ENCODE measurements around the gene SLC36A4.

DNA sequence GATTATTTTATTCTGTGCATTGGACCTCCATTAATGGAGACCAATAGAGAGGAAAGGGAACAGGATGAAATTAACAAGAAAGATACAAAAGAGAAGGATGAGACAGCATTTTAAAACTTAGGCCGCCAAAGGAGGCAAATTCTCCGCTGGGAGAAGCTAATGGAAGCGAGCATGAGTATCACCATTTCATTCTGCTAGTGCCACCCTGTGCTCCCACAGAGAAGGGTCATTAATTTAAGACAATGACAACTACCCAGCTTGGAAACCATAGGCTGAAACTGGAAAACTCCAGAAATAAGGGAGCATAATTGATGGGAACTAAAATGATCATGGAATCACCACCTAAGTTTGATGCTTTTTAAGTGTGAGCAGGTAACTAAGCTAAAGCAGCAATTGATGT lies 69.2 kb downstream of the SLC36A4 start:
- no peak for TF ChIP-seq POLR2A (IDR thresholded peaks at IDR 0.05; ENCODE audit: extremely low read depth, insufficient read length)
- TF ChIP-seq, protein P1, sequence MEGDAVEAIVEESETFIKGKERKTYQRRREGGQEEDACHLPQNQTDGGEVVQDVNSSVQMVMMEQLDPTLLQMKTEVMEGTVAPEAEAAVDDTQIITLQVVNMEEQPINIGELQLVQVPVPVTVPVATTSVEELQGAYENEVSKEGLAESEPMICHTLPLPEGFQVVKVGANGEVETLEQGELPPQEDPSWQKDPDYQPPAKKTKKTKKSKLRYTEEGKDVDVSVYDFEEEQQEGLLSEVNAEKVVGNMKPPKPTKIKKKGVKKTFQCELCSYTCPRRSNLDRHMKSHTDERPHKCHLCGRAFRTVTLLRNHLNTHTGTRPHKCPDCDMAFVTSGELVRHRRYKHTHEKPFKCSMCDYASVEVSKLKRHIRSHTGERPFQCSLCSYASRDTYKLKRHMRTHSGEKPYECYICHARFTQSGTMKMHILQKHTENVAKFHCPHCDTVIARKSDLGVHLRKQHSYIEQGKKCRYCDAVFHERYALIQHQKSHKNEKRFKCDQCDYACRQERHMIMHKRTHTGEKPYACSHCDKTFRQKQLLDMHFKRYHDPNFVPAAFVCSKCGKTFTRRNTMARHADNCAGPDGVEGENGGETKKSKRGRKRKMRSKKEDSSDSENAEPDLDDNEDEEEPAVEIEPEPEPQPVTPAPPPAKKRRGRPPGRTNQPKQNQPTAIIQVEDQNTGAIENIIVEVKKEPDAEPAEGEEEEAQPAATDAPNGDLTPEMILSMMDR (IDR thresholded peaks at IDR 0.05; ENCODE audit: low read depth, low read length): no peak
- no peak for TF ChIP-seq MYC (IDR thresholded peaks at IDR 0.05; ENCODE audit: low read depth, low read length)
- TF ChIP-seq, protein P2, sequence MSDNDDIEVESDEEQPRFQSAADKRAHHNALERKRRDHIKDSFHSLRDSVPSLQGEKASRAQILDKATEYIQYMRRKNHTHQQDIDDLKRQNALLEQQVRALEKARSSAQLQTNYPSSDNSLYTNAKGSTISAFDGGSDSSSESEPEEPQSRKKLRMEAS (IDR thresholded peaks at IDR 0.05; ENCODE audit: low read depth, low read length): no peak

Measured in NB4 (cell line).